Suppressor macrophage treated with lipopolysaccharide for 1 hour (primary cell): ENCODE data around the gene VIT.
"Not testable (repeated sequence)": the region's sequence is repeated elsewhere in the genome, so short reads cannot be mapped to it uniquely, and the experiment has no call there.

Experiments used
- DNase-seq, 3 donors: peaks; one replicate each; pipeline ENCODE4 v3.0.0-alpha.2; 2020 to 2022

VIT gene

GRCh38 chr2:36809069-36809445 is 112.5 kb downstream of the VIT start:
- no peak for DNase-seq

GRCh38 chr2:36811071-36811470 is 114.6 kb downstream of the VIT start:
- DNase-seq = no peak

GRCh38 chr2:36812196-36812595 is 115.7 kb downstream of the VIT start:
- peak in 1 of 3 donors; percentile 5 for DNase-seq

- DNase-seq = no peak
Measured at GRCh38 chr2:36818542-36818941, 122.0 kb downstream of the VIT start.

- no peak for DNase-seq
Measured at GRCh38 chr2:36819095-36819711, 122.7 kb downstream of the VIT start.

- no peak for DNase-seq
Measured at GRCh38 chr2:36820942-36821605, 124.6 kb downstream of the VIT start.

GRCh38 chr2:36823862-36824261 is 127.4 kb downstream of the VIT start:
- no peak for DNase-seq

- no peak for DNase-seq
Measured at GRCh38 chr2:36824273-36824672, 127.8 kb downstream of the VIT start.

- not testable (repeated sequence) for DNase-seq
Measured at GRCh38 chr2:36824683-36825082, 128.2 kb downstream of the VIT start.

GRCh38 chr2:36831185-36831584 is 134.7 kb downstream of the VIT start:
- no peak for DNase-seq

GRCh38 chr2:36834203-36834602 is 137.7 kb downstream of the VIT start:
- DNase-seq = no peak

- no peak for DNase-seq
Measured at GRCh38 chr2:36834731-36835524, 138.4 kb downstream of the VIT start.

- no peak for DNase-seq
Measured at GRCh38 chr2:36839976-36840617, 143.6 kb downstream of the VIT start.

- no peak for DNase-seq
Measured at GRCh38 chr2:36843838-36844237, 147.3 kb downstream of the VIT start.

- no peak for DNase-seq
Measured at GRCh38 chr2:36849265-36849664, 152.8 kb downstream of the VIT start.

- no peak for DNase-seq
Measured at GRCh38 chr2:36854241-36854640, 157.7 kb downstream of the VIT start.

GRCh38 chr2:36855429-36855828 is 158.9 kb downstream of the VIT start:
- no peak for DNase-seq

GRCh38 chr2:36857713-36858112 is 161.2 kb downstream of the VIT start:
- no peak for DNase-seq

GRCh38 chr2:36858551-36859365 is 162.3 kb downstream of the VIT start:
- DNase-seq = peak in 1 of 3 donors; percentile 4

- DNase-seq = no peak
Measured at GRCh38 chr2:36859366-36859792, 162.9 kb downstream of the VIT start.

- no peak for DNase-seq
Measured at GRCh38 chr2:36861896-36862295, 165.4 kb downstream of the VIT start.
